ENCODE measurements around the gene OBP2B.

- TF ChIP-seq, protein P1, sequence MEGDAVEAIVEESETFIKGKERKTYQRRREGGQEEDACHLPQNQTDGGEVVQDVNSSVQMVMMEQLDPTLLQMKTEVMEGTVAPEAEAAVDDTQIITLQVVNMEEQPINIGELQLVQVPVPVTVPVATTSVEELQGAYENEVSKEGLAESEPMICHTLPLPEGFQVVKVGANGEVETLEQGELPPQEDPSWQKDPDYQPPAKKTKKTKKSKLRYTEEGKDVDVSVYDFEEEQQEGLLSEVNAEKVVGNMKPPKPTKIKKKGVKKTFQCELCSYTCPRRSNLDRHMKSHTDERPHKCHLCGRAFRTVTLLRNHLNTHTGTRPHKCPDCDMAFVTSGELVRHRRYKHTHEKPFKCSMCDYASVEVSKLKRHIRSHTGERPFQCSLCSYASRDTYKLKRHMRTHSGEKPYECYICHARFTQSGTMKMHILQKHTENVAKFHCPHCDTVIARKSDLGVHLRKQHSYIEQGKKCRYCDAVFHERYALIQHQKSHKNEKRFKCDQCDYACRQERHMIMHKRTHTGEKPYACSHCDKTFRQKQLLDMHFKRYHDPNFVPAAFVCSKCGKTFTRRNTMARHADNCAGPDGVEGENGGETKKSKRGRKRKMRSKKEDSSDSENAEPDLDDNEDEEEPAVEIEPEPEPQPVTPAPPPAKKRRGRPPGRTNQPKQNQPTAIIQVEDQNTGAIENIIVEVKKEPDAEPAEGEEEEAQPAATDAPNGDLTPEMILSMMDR (IDR thresholded peaks at IDR 0.05; ENCODE audit: low read length) = no peak
- no peak for TF ChIP-seq EZH2 (IDR thresholded peaks at IDR 0.05; ENCODE audit: borderline replicate concordance, low read length)
These were observed 41.8 kb downstream of the OBP2B start for GRCh38 chr9:133167096-133167730.
